SK-N-SH treated with all-trans-retinoic acid at 6 μM for 48 hours (cell line): ENCODE results near the gene FAM43B.

Experiments
- ATAC-seq: fragments of 200-7000 bp; cut with Tn5 transposase; 3 replicates; pipeline ENCODE4 v1.9.1; 2020; ENCODE audit warnings: mild to moderate bottlenecking, moderate library complexity
- ARNTL ChIP-seq: fragments of 450-650 bp; formaldehyde crosslinking; IDR thresholded peaks from 2 replicates; pipeline ENCODE4 v1.5.0; 2020; ENCODE audit warnings: low read depth, mild to moderate bottlenecking, moderate library complexity, borderline replicate concordance
- BACH2 ChIP-seq: fragments of 250-450 bp; sonication (Bioruptor Pico); IDR thresholded peaks from 2 replicates; pipeline ENCODE4 v1.9.0; 2021; ENCODE audit warnings: mild to moderate bottlenecking, borderline replicate concordance
- CREB5 ChIP-seq: fragments of 250-450 bp; sonication (Bioruptor Pico); IDR thresholded peaks from 2 replicates; pipeline ENCODE4 v1.5.1; 2020; ENCODE audit warnings: low read depth, mild to moderate bottlenecking, moderate library complexity
- CSDC2 ChIP-seq: fragments of 250-450 bp; sonication (Bioruptor Pico); IDR thresholded peaks from 2 replicates; pipeline ENCODE4 v1.5.0; 2020; ENCODE audit warnings: mild to moderate bottlenecking, moderate library complexity
- ESRRG ChIP-seq: fragments of 250-450 bp; sonication (Bioruptor Pico); IDR thresholded peaks from 2 replicates; pipeline ENCODE4 v1.6.1; 2021; ENCODE audit warnings: mild to moderate bottlenecking
- GLIS3 ChIP-seq: fragments of 250-450 bp; sonication (Bioruptor Pico); IDR thresholded peaks from 2 replicates; pipeline ENCODE4 v1.5.0; 2020; ENCODE audit warnings: mild to moderate bottlenecking, moderate library complexity
- ISL1 ChIP-seq: fragments of 250-450 bp; sonication (Bioruptor Pico); IDR thresholded peaks from 2 replicates; pipeline ENCODE4 v2.1.2; 2022; ENCODE audit warnings: mild to moderate bottlenecking, moderate library complexity
- OSR1 ChIP-seq: fragments of 250-450 bp; sonication (Bioruptor Pico); IDR thresholded peaks from 2 replicates; pipeline ENCODE4 v1.8.0; 2022; ENCODE audit warnings: moderate library complexity, mild to moderate bottlenecking, inconsistent platforms
- PATZ1 ChIP-seq: fragments of 250-450 bp; sonication (Bioruptor Pico); IDR thresholded peaks from 2 replicates; pipeline ENCODE4 v1.8.0; 2020; ENCODE audit warnings: mild to moderate bottlenecking, moderate library complexity, borderline replicate concordance
- POU6F1 ChIP-seq: fragments of 250-450 bp; sonication (Bioruptor Pico); IDR thresholded peaks from 2 replicates; pipeline ENCODE4 v1.8.0; 2021; ENCODE audit warnings: low read depth, mild to moderate bottlenecking, moderate library complexity, borderline replicate concordance
- PPARA ChIP-seq: fragments of 250-450 bp; sonication (Bioruptor Pico); IDR thresholded peaks from 2 replicates; pipeline ENCODE4 v1.5.0; 2020; ENCODE audit warnings: mild to moderate bottlenecking, borderline replicate concordance
- RARB ChIP-seq: fragments of 250-450 bp; sonication (Bioruptor Pico); IDR thresholded peaks from 2 replicates; pipeline ENCODE4 v1.8.0; 2021; ENCODE audit warnings: mild to moderate bottlenecking, moderate library complexity
- SNAI2 ChIP-seq: fragments of 250-450 bp; sonication (Bioruptor Pico); IDR thresholded peaks from 2 replicates; pipeline ENCODE4 v1.5.0; 2020; ENCODE audit warnings: mild to moderate bottlenecking, moderate library complexity
- TCF4 ChIP-seq: fragments of 250-450 bp; sonication (Bioruptor Pico); IDR thresholded peaks from 2 replicates; pipeline ENCODE4 v1.8.0; 2021; ENCODE audit warnings: mild to moderate bottlenecking, moderate library complexity, borderline replicate concordance
- TOX ChIP-seq: fragments of 250-450 bp; sonication (Bioruptor Pico); IDR thresholded peaks from 2 replicates; pipeline ENCODE4 v1.8.0; 2021; ENCODE audit warnings: mild to moderate bottlenecking, moderate library complexity, borderline replicate concordance
- TSHZ2 ChIP-seq: fragments of 250-450 bp; sonication (Bioruptor Pico); IDR thresholded peaks from 2 replicates; pipeline ENCODE4 v1.5.0; 2020; ENCODE audit warnings: mild to moderate bottlenecking, moderate library complexity
- ZC3H10 ChIP-seq: fragments of 250-450 bp; sonication (Bioruptor Pico); IDR thresholded peaks from 2 replicates; pipeline ENCODE4 v1.5.1; 2021; ENCODE audit warnings: mild to moderate bottlenecking, moderate library complexity
- ZFP3 ChIP-seq: fragments of 250-450 bp; sonication (Bioruptor Pico); IDR thresholded peaks from 2 replicates; pipeline ENCODE4 v1.5.0; 2020; ENCODE audit warnings: mild to moderate bottlenecking, moderate library complexity
- ZFP30 ChIP-seq: fragments of 450-650 bp; formaldehyde crosslinking; IDR thresholded peaks from 2 replicates; pipeline ENCODE4 v1.5.0; 2022; ENCODE audit warnings: mild to moderate bottlenecking, moderate library complexity
- ZNF565 ChIP-seq: fragments of 450-650 bp; formaldehyde crosslinking; conservative IDR thresholded peaks from 2 replicates; pipeline ENCODE4 v1.5.0; 2020; ENCODE audit warnings: low read depth, mild to moderate bottlenecking, moderate library complexity
- ZNF70 ChIP-seq: fragments of 450-650 bp; formaldehyde crosslinking; IDR thresholded peaks from 2 replicates; pipeline ENCODE4 v1.5.0; 2020; ENCODE audit warnings: mild to moderate bottlenecking, moderate library complexity
- ZNF8 ChIP-seq: fragments of 450-650 bp; formaldehyde crosslinking; IDR thresholded peaks from 2 replicates; pipeline ENCODE4 v1.5.0; 2020; ENCODE audit warnings: mild to moderate bottlenecking, moderate library complexity

FAM43B gene

GRCh38 chr1:20588634-20589225 lies 36.4 kb downstream of the FAM43B start, which contains the start of gene CDA:
CDA (plus strand) TSS chr1:20589097; CDS start chr1:20589130, 33 bp downstream.
- peak; percentile 25; the same call in 2 of the 3 replicates for ATAC-seq
- no peak for TF ChIP-seq GLIS3 (CRISPR knock-in tag)
- TF ChIP-seq ZFP30 (CRISPR knock-in tag), result no peak
- TF ChIP-seq ARNTL (CRISPR knock-in tag), result no peak
- no peak for TF ChIP-seq ESRRG (CRISPR knock-in tag)
- no peak for TF ChIP-seq ISL1 (CRISPR knock-in tag)
- TF ChIP-seq CREB5 (CRISPR knock-in tag), result no peak
- no peak for TF ChIP-seq TOX (CRISPR knock-in tag)
- no peak for TF ChIP-seq SNAI2
- no peak for TF ChIP-seq OSR1 (CRISPR knock-in tag)
- no peak for TF ChIP-seq RARB (CRISPR knock-in tag)
- no peak for TF ChIP-seq ZC3H10 (CRISPR knock-in tag)
- no peak for TF ChIP-seq POU6F1 (CRISPR knock-in tag)
- no peak for TF ChIP-seq BACH2
- no peak for TF ChIP-seq PATZ1 (CRISPR knock-in tag)
- no peak for TF ChIP-seq TCF4 (CRISPR knock-in tag)
- no peak for TF ChIP-seq CSDC2

- TF ChIP-seq GLIS3 (CRISPR knock-in tag) (no peak), ESRRG (CRISPR knock-in tag) (no peak), BACH2 (no peak), ZFP3 (CRISPR knock-in tag) (no peak), ZNF565 (CRISPR knock-in tag) (no peak), ZNF8 (CRISPR knock-in tag) (no peak), ISL1 (CRISPR knock-in tag) (no peak), POU6F1 (CRISPR knock-in tag) (no peak), RARB (CRISPR knock-in tag) (no peak), OSR1 (CRISPR knock-in tag) (no peak), ARNTL (CRISPR knock-in tag) (no peak), TCF4 (CRISPR knock-in tag) (no peak), ZC3H10 (CRISPR knock-in tag) (no peak), TOX (CRISPR knock-in tag) (no peak)
- ATAC-seq, result peak; percentile 42
Observed at GRCh38 chr1:20589331-20590278, 37.2 kb downstream of the FAM43B start.

GRCh38 chr1:20590306-20590777 lies 38.0 kb downstream of the FAM43B start:
- TF ChIP-seq ZFP30 (CRISPR knock-in tag) (no peak), SNAI2 (no peak), ARNTL (CRISPR knock-in tag) (no peak), PPARA (CRISPR knock-in tag) (no peak), TSHZ2 (no peak), ZNF70 (CRISPR knock-in tag) (no peak), OSR1 (CRISPR knock-in tag) (no peak)
- ATAC-seq, result peak; percentile 41; the same call in 2 of the 3 replicates
